SIG-M5 (cell line): ENCODE measurements around the gene RPN1.
A peak's percentile ranks its signal among the peaks of the same experiment; 100 is the strongest.

Experiments
- DNase-seq: peaks from one replicate; lab custom pipeline; 2025; lab: John Stamatoyannopoulos, UW

Gene RPN1

GRCh38 chr3:128648940-128649663 is 1.5 kb downstream of the RPN1 start:
- no peak for DNase-seq

- DNase-seq = no peak
These were observed 2.2 kb downstream of the RPN1 start for GRCh38 chr3:128648402-128648801.

GRCh38 chr3:128647307-128647706 is 3.3 kb downstream of the RPN1 start:
- DNase-seq = no peak

- no peak for DNase-seq
These were observed 16.5 kb downstream of the RPN1 start for GRCh38 chr3:128634075-128634611.

- no peak for DNase-seq
These were observed 18.3 kb downstream of the RPN1 start for GRCh38 chr3:128632301-128632700.

- DNase-seq = no peak
These were observed 20.7 kb downstream of the RPN1 start for GRCh38 chr3:128629936-128630335.

- DNase-seq = no peak
These were observed 25.1 kb downstream of the RPN1 start for GRCh38 chr3:128625409-128625945.

GRCh38 chr3:128624526-128625138 is 26.0 kb downstream of the RPN1 start:
- no peak for DNase-seq

- DNase-seq = no peak
These were observed 26.8 kb downstream of the RPN1 start for GRCh38 chr3:128623762-128624176.

GRCh38 chr3:128621931-128622330 is 28.7 kb downstream of the RPN1 start:
- no peak for DNase-seq

GRCh38 chr3:128621234-128621633 is 29.4 kb downstream of the RPN1 start:
- DNase-seq = no peak

GRCh38 chr3:128620268-128620691 is 30.3 kb downstream of the RPN1 start:
- DNase-seq = no peak

- peak; percentile 86 for DNase-seq
These were observed 31.3 kb downstream of the RPN1 start for GRCh38 chr3:128619146-128619890.

GRCh38 chr3:128618398-128618726 is 32.3 kb downstream of the RPN1 start:
- no peak for DNase-seq

- peak; percentile 74 for DNase-seq
These were observed 32.8 kb downstream of the RPN1 start for GRCh38 chr3:128617557-128618397.

GRCh38 chr3:128617270-128617556 is 33.4 kb downstream of the RPN1 start:
- no peak for DNase-seq

GRCh38 chr3:128616516-128617269 is 33.9 kb downstream of the RPN1 start:
- DNase-seq = no peak

GRCh38 chr3:128614076-128614475 is 36.5 kb downstream of the RPN1 start:
- DNase-seq = no peak

- no peak for DNase-seq
These were observed 37.4 kb downstream of the RPN1 start for GRCh38 chr3:128613083-128613829.

GRCh38 chr3:128610451-128611070 is 40.1 kb downstream of the RPN1 start:
- DNase-seq = no peak
